HepG2 (cell line): Measurements from ENCODE around the gene TRIM8. TPM values are rescaled to one million over a fixed set of nuclear protein-coding genes. Genes with fewer than 3 reads are reported as not detected.

ENCODE experiments used
- ATF3 ChIP-seq: sonication (generic); formaldehyde crosslinking; IDR thresholded peaks from 2 replicates; pipeline ENCODE4 v1.4.0; 2020; ENCODE audit warnings: missing genetic modification reagents
- CBFB ChIP-seq: sonication (generic); formaldehyde crosslinking; IDR thresholded peaks from 2 replicates; pipeline ENCODE4 v1.4.0; 2020; ENCODE audit warnings: missing genetic modification reagents
- IKZF5 ChIP-seq: IDR thresholded peaks from 2 replicates; pipeline ENCODE4 v1.6.1; 2018; ENCODE audit warnings: missing genetic modification reagents, mild to moderate bottlenecking, missing compliant biosample characterization
- MYC ChIP-seq: sonication (generic); formaldehyde crosslinking; IDR thresholded peaks from 2 replicates; pipeline ENCODE4 v1.9.0; 2021; ENCODE audit warnings: missing genetic modification reagents, borderline replicate concordance
- TEAD3 ChIP-seq: optimal IDR thresholded peaks from 2 replicates; pipeline ENCODE3; 2016; ENCODE audit warnings: borderline replicate concordance
- TFDP2 ChIP-seq: sonication (generic); formaldehyde crosslinking; IDR thresholded peaks from 2 replicates; pipeline ENCODE4 v1.4.0; 2020; ENCODE audit warnings: missing genetic modification reagents
- TOE1 ChIP-seq: sonication (generic); formaldehyde crosslinking; IDR thresholded peaks from 2 replicates; pipeline ENCODE4 v1.4.0; 2020; ENCODE audit warnings: mild to moderate bottlenecking, missing genetic modification reagents
- TRIM24 ChIP-seq: sonication (generic); formaldehyde crosslinking; IDR thresholded peaks from 2 replicates; pipeline ENCODE4 v1.8.0; 2022; ENCODE audit warnings: mild to moderate bottlenecking, missing genetic modification reagents
- ZFP91 ChIP-seq: sonication (generic); formaldehyde crosslinking; IDR thresholded peaks from 2 replicates; pipeline ENCODE4 v1.9.0; 2022; ENCODE audit warnings: missing genetic modification reagents, mild to moderate bottlenecking, borderline replicate concordance
- ZFX ChIP-seq: sonication (generic); formaldehyde crosslinking; IDR thresholded peaks from 2 replicates; pipeline ENCODE4 v1.4.0; 2020; ENCODE audit warnings: mild to moderate bottlenecking, low read depth, missing genetic modification reagents, moderate library complexity
- ZMYM2 ChIP-seq: sonication (generic); formaldehyde crosslinking; IDR thresholded peaks from 2 replicates; pipeline ENCODE4 v1.8.0; 2022; ENCODE audit warnings: mild to moderate bottlenecking, missing genetic modification reagents
- ZNF180 ChIP-seq: sonication (generic); formaldehyde crosslinking; IDR thresholded peaks from 2 replicates; pipeline ENCODE4 v1.4.0; 2020; ENCODE audit warnings: low read depth, missing genetic modification reagents, borderline replicate concordance
- ZNF550 ChIP-seq: sonication (generic); formaldehyde crosslinking; IDR thresholded peaks from 2 replicates; pipeline ENCODE4 v1.4.0; 2020; ENCODE audit warnings: mild to moderate bottlenecking, missing genetic modification reagents, borderline replicate concordance
- ZNF768 ChIP-seq: sonication (generic); formaldehyde crosslinking; IDR thresholded peaks from 2 replicates; pipeline ENCODE4 v1.4.0; 2020; ENCODE audit warnings: missing genetic modification reagents
- ZNF816 ChIP-seq: sonication (generic); formaldehyde crosslinking; IDR thresholded peaks from 2 replicates; pipeline ENCODE4 v1.8.0; 2022; ENCODE audit warnings: missing genetic modification reagents, mild to moderate bottlenecking, borderline replicate concordance
- polyA plus RNA-seq, 8 experiments: library from polyadenylated mRNA; depleted of rRNA in 3 of 8; stranded (reverse) in 7 of 8; unstranded in 1 of 8; fragments of >200 nt; fragmentation: Illumina TruSeq in 4 of 8; extraction: Trizol in 4 of 8; gene quantifications; 2 replicates each; pipeline versions ENCODE4 v1.2.1 to v1.2.3, GENCODE V29; 2011 to 2016; ENCODE audit warnings: low read depth in 4 of 8, missing spikeins in 1 of 8, mixed read lengths in 1 of 8; ENCODE audit not compliant: insufficient read depth in 1 of 8
- total RNA-seq, 5 experiments: library from RNA; depleted of rRNA; stranded (reverse); fragments of >200 nt; fragmentation: Illumina TruSeq; extraction: Trizol; gene quantifications; 2 replicates each; pipeline ENCODE4 v1.2.3, GENCODE V29; 2016; ENCODE audit warnings: low read depth in 1 of 5
- TF ChIP-seq, protein P1 (sequence below): sonication (generic); formaldehyde crosslinking; IDR thresholded peaks from 2 replicates; pipeline ENCODE4 v1.8.0; 2022; ENCODE audit warnings: missing genetic modification reagents, mild to moderate bottlenecking, inconsistent platforms, borderline replicate concordance
- TF ChIP-seq, protein P2 (sequence below): sonication (generic); formaldehyde crosslinking; IDR thresholded peaks from 2 replicates; pipeline ENCODE4 v1.4.0; 2020; ENCODE audit warnings: missing genetic modification reagents, borderline replicate concordance
- TF ChIP-seq, protein P3 (sequence below): fragments of 450-650 bp; IDR thresholded peaks from 2 replicates; pipeline ENCODE4 v1.6.1; 2016

Gene TRIM8
- total and polyA plus RNA-seq, 2 of the 13 experiments (the other 11 are each of a cell fraction or from before 2014, with no cell fraction given): 38.9 to 66.5 TPM

DNA sequence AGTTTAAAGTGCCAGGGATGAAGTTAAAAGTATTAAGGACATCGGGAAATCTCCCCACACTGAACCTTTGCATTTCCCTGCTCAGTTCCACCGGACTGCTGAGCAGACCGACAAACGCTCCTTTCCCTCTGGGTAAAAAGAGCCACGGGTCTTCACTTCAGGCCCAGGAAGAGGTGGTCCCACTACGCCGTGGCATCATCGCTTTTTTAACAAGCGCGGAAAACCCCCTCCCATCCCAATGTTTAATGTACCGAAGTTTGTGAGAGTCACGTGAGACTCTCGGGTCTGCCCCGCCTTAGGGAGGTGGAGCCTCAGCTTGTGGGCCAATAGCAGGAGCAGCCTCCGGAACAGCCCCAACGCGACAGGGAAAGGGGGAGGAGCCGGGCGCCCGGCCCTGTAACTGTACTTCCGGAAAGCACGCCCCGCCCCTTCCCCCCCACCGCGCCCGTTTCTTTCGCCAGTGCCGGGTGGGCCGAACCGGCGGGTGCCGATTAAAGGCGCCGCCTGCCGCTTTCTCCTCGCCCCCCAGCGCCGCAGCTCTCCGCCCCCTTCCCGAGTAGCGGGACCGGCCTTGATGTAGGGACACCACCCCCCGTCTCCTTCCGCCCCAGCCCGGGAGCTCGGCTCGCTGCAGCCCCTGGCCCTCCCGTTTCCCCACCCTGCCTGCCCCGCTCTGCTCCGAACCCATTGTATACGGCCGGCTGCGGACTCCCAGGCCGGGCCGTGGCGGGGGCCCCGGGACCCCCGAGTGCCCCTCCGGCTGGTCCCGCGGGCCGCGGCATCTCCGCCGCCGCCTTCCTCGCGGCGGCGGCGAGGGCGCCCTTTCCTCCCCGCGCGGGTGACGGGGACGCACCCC lies 2.2 kb upstream of the TRIM8 start (continued):
- TF ChIP-seq, protein P1, sequence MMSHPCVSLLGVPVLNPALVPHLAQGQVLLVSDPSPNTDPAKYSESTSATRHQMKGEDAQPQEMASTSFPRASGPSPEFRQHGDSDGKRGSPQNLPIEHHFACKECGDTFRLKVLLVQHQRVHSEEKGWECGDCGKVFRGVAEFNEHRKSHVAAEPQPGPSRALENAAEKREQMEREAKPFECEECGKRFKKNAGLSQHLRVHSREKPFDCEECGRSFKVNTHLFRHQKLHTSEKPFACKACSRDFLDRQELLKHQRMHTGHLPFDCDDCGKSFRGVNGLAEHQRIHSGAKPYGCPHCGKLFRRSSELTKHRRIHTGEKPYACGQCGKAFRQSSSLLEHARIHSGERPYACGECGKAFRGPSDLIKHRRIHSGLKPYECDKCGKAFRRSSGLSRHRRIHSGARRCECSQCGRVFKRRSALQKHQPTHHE (CRISPR knock-in tag): no peak; the same call in 1 of the 2 replicates
- no peak for TF ChIP-seq TOE1
- TF ChIP-seq, protein P2, sequence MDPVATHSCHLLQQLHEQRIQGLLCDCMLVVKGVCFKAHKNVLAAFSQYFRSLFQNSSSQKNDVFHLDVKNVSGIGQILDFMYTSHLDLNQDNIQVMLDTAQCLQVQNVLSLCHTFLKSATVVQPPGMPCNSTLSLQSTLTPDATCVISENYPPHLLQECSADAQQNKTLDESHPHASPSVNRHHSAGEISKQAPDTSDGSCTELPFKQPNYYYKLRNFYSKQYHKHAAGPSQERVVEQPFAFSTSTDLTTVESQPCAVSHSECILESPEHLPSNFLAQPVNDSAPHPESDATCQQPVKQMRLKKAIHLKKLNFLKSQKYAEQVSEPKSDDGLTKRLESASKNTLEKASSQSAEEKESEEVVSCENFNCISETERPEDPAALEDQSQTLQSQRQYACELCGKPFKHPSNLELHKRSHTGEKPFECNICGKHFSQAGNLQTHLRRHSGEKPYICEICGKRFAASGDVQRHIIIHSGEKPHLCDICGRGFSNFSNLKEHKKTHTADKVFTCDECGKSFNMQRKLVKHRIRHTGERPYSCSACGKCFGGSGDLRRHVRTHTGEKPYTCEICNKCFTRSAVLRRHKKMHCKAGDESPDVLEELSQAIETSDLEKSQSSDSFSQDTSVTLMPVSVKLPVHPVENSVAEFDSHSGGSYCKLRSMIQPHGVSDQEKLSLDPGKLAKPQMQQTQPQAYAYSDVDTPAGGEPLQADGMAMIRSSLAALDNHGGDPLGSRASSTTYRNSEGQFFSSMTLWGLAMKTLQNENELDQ (CRISPR knock-in tag): no peak
- TF ChIP-seq ZNF816 (CRISPR knock-in tag): 0 out of 2 replicates have a peak, but pooled peaks have one; percentile 74
- TF ChIP-seq, protein P3, sequence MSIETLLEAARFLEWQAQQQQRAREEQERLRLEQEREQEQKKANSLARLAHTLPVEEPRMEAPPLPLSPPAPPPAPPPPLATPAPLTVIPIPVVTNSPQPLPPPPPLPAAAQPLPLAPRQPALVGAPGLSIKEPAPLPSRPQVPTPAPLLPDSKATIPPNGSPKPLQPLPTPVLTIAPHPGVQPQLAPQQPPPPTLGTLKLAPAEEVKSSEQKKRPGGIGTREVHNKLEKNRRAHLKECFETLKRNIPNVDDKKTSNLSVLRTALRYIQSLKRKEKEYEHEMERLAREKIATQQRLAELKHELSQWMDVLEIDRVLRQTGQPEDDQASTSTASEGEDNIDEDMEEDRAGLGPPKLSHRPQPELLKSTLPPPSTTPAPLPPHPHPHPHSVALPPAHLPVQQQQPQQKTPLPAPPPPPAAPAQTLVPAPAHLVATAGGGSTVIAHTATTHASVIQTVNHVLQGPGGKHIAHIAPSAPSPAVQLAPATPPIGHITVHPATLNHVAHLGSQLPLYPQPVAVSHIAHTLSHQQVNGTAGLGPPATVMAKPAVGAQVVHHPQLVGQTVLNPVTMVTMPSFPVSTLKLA: peak; percentile 34
- 0 out of 2 replicates have a peak, but pooled peaks have one; percentile 18 for TF ChIP-seq ATF3
- 0 out of 2 replicates have a peak, but pooled peaks have one; percentile 2 for TF ChIP-seq TFDP2 (CRISPR knock-in tag)
- TF ChIP-seq ZFP91 (CRISPR knock-in tag): peak; percentile 98
- no peak for TF ChIP-seq ZNF550 (CRISPR knock-in tag)
- peak; percentile 51; the same call in 1 of the 2 replicates for TF ChIP-seq MYC (CRISPR knock-in tag)
- no peak for TF ChIP-seq ZNF180
- no peak for TF ChIP-seq TRIM24
- peak; percentile 22; the same call in 1 of the 2 replicates for TF ChIP-seq ZNF768 (CRISPR knock-in tag)
- no peak for TF ChIP-seq ZMYM2
- 0 out of 2 replicates have a peak, but pooled peaks have one; percentile 41 for TF ChIP-seq CBFB (CRISPR knock-in tag)
- TF ChIP-seq ZFX: peak; percentile 60; the same call in 1 of the 2 replicates
- no peak for TF ChIP-seq TEAD3 (CRISPR knock-in tag)
- TF ChIP-seq IKZF5 (CRISPR knock-in tag): peak; percentile 50; the same call in 1 of the 2 replicates
